ENCODE measurements around the gene ADARB1.

GRCh38 chr21:45130324-45130774 lies 56.0 kb downstream of the ADARB1 start:
- no peak for TF ChIP-seq CTCF (IDR thresholded peaks at IDR 0.05; ENCODE audit: control extremely low read depth in 1 of 3, insufficient read depth in 1 of 3, low read depth in 1 of 3, low read length in 3 of 3)
- no peak for TF ChIP-seq CEBPB (IDR thresholded peaks at IDR 0.05; ENCODE audit: low read depth, low read length)
- no peak for TF ChIP-seq HDAC2 (IDR thresholded peaks at IDR 0.05; ENCODE audit: borderline replicate concordance in 1 of 2, low read depth in 2 of 2, low read length in 2 of 2)
- no peak for TF ChIP-seq NRF1 (IDR thresholded peaks at IDR 0.05; ENCODE audit: low read depth, low read length)
- no peak for TF ChIP-seq SAP30 (IDR thresholded peaks at IDR 0.05; ENCODE audit: insufficient read depth, insufficient replicate concordance, low read length)
- no peak for TF ChIP-seq HDAC6 (IDR thresholded peaks at IDR 0.05; ENCODE audit: low read depth, low read length)

Data from H1 (cell line).